Activated naive CD8-positive, alpha-beta T cell treated with anti-CD3 and anti-CD28 coated beads for 36 hours (primary cell): ENCODE measurements around the gene IQCE. TPM values are rescaled to one million over a fixed set of nuclear protein-coding genes. Genes with fewer than 3 reads are reported as not detected.

Source experiments
- DNase-seq: peaks from one replicate; pipeline ENCODE4 v3.0.0; 2021
- H3K27ac Mint-ChIP-seq: one replicate; pipeline ENCODE4 v1.8.0; 2022; ENCODE audit warnings: mild to moderate bottlenecking, moderate library complexity, mixed read lengths
- H3K27me3 Mint-ChIP-seq: one replicate; pipeline ENCODE4 v1.8.0; 2022; ENCODE audit warnings: mild to moderate bottlenecking, mixed read lengths
- H3K36me3 Mint-ChIP-seq: one replicate; pipeline ENCODE4 v1.8.0; 2021; ENCODE audit warnings: mild to moderate bottlenecking, mixed read lengths
- H3K4me1 Mint-ChIP-seq: one replicate; pipeline ENCODE4 v1.8.0; 2021; ENCODE audit warnings: mixed read lengths
- H3K4me3 Mint-ChIP-seq: one replicate; pipeline ENCODE4 v1.8.0; 2022; ENCODE audit warnings: mild to moderate bottlenecking, moderate library complexity, mixed read lengths
- H3K9me3 Mint-ChIP-seq: one replicate; pipeline ENCODE4 v1.8.0; 2022; ENCODE audit warnings: mixed read lengths
- total RNA-seq, 2 experiments: library from RNA; stranded (reverse); gene quantifications; one replicate each; pipeline ENCODE4 v1.2.3, GENCODE V29; 2021

The IQCE gene, protein sequence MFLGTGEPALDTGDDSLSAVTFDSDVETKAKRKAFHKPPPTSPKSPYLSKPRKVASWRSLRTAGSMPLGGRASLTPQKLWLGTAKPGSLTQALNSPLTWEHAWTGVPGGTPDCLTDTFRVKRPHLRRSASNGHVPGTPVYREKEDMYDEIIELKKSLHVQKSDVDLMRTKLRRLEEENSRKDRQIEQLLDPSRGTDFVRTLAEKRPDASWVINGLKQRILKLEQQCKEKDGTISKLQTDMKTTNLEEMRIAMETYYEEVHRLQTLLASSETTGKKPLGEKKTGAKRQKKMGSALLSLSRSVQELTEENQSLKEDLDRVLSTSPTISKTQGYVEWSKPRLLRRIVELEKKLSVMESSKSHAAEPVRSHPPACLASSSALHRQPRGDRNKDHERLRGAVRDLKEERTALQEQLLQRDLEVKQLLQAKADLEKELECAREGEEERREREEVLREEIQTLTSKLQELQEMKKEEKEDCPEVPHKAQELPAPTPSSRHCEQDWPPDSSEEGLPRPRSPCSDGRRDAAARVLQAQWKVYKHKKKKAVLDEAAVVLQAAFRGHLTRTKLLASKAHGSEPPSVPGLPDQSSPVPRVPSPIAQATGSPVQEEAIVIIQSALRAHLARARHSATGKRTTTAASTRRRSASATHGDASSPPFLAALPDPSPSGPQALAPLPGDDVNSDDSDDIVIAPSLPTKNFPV
- 1 to 10 TPM; 5.4 to 6.1 TPM for total RNA-seq

DNA sequence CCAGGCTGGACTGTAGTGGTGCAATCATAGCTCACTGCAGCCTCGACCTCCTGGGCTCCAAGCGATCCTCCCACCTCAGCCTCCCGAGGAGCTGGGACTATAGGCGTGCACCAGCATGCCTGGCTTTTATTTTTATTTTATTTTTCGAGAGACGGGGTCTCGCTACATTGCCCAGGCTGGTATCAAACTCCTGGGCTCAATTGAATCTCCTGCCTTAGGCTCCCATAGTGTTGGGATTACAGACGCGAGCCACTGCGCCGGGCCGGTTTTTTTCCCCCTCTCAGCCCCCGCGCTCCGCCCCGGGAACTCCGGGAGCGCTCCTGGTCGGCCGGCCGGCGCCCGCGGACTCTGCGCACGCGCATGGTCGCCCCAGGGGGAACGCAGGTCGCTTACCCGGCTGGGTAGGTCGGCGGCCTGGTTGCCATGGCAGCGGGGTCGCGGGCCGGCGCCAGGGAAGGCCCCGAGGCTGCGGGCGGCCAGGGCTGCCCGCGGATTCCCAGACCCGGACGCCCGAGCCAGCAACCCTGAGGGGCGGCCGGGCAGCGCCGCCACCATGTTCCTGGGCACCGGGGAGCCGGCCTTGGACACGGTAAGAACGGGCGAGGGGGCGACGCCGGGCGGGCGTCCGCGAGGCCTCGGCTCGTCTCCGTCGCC is at the start of gene IQCE:
Gene IQCE (plus strand): TSS at position 351 of the 654 bp plus-strand sequence. CDS start 203 bp downstream, at position 554.
- no peaks in the 10 kb centered on the region for H3K9me3 Mint-ChIP-seq
- peak within 1 kb of the TSS; percentile 38 for H3K27ac Mint-ChIP-seq
- H3K27me3 Mint-ChIP-seq = no peaks in the 10 kb centered on the region
- peak within 1 kb of the TSS; percentile 79 for H3K4me3 Mint-ChIP-seq
- peak; percentile 94 for DNase-seq
- peaks cover 12% of the 10 kb centered on the region for H3K4me1 Mint-ChIP-seq
- H3K36me3 Mint-ChIP-seq = peaks cover 4% of the 10 kb centered on the region

DNA sequence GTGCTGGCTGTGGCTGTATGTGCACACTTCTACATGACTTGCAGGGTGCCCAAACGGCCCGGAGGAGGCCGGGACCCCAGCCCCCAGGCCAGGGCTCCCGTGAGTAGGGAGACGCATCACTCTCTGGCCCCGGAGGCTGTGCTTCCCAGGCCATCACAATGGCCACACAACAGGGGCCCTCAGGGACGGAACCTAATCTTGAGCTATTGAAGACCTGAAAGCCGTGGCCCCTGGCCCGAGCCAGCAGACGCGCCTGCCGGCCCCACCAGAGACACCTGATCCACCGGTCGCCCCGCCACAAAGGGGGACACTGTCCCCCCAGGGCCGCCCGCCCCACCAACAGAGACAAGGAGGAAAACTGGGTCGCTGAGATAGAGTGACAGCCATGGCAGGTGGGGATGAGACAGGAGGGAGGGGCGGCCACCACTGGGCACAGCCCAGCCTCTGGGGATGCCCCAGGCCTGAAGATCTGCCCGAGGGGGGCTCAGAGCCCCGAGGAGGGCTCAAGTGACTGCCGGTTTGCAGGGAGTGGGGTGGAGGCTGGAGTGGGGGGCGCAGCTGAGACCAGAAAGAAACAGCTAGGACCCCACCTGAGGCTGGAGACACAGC is 49.4 kb upstream of the IQCE start:
- Mint-ChIP-seq H3K4me1 (peaks cover 47% of the 10 kb centered on the region), H3K27me3 (no peaks in the 10 kb centered on the region), H3K27ac (peak overlapping the region; percentile 85), H3K4me3 (peak overlapping the region; percentile 76), H3K36me3 (no peaks in the 10 kb centered on the region), H3K9me3 (no peaks in the 10 kb centered on the region)
- no peak for DNase-seq

DNA sequence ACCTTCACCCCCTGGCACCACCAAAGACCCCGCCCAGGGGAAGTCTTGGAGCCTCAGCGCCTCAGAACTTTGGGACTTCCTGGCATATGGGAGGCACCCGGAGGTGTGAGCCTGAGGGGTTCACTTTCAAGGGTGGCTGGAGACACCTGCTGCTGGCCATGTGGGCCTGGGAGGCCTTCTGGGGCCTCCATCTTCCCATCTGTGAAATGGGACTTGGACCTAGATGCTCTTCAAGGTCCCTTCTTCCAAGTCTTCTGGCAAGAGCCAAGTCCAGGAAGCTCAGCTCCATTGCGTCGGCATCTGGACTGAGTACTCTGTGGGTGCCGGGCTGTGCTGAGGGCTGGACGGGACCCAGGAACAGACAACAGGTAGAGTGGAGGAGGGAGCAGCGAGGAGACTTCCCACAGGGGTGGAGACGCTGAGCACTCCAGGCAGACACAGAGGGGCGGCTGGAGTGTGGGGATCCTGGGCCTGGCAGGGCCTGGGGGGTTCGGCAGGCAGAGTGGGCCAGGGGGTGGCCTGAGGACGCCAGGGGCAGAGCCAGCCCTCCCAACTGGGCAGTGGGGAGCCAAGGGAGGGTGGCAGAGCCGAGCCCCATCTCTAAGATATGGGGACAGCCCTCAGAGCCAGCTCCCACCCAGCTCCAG is 48.5 kb upstream of the IQCE start:
- Mint-ChIP-seq H3K36me3 (no peaks in the 10 kb centered on the region), H3K4me3 (peak overlapping the region; percentile 69), H3K4me1 (peaks cover 47% of the 10 kb centered on the region), H3K9me3 (no peaks in the 10 kb centered on the region), H3K27ac (peak overlapping the region; percentile 88), H3K27me3 (no peaks in the 10 kb centered on the region)
- DNase-seq = no peak

DNA sequence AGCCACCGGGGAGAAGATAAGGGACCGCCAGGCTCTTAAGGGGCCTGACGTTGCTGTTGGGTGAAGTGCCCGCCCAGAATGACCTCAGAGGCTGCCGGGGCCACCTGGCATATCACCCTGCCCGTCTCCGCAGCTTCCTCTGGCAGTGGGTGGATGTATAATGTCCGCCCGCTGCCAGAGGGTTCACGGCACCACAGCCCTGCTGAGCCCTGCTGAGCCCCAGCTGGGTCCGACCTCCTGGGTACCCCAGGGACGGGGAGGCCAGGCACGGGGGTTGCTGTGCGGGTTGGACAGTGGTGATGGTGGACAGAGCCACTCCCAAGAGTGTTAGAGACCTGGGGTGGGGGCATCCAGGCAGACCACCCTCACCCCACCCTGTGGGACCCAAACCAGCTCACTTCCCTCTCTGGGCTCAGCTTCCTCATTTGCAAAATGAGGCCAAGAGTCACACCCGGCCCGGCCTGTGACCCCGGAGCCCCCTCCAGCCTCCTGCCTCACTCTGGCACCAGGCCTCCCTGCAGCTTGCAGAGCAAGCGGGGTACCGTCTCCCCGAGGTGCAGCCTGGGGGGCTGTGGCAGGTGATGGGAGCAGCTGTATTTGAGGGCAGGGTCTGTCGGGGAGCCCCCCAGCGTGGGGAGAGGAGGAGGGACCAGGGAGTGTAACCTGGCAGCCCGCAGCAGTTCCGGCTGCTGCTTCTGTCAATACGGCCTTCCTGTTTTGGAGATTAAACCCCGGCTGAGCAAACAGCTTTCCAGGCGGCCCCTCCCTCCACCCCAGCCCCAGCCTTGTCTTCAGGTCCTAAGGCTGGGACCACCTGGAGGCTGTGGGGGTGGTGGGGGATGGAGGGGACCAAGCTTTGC is 47.6 kb upstream of the IQCE start:
- peak overlapping the region; percentile 88 for H3K27ac Mint-ChIP-seq
- peak; percentile 68 for DNase-seq
- no peaks in the 10 kb centered on the region for H3K9me3 Mint-ChIP-seq
- H3K4me3 Mint-ChIP-seq = peak overlapping the region; percentile 69
- H3K27me3 Mint-ChIP-seq = no peaks in the 10 kb centered on the region
- no peaks in the 10 kb centered on the region for H3K36me3 Mint-ChIP-seq
- H3K4me1 Mint-ChIP-seq = peaks cover 47% of the 10 kb centered on the region

DNA sequence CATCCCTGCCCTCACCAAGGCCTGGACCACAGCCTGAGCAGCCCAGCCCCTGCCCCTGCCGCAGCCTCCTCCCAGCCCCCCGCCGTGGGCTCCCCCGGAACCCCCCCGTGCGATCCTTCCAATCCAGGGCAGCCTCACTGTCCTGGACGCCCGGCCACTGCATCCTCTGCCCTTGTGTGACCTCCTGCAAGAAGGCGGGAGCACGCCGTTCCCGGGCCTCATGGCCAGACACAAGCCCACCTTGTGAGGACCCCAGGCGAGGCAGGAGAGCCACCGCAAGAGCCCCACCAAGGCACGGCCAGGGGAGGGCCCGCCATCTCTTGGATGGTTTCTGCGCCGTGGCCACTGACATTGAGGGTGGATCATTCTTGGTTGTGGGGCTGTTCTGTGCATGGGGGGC is 47.0 kb upstream of the IQCE start:
- Mint-ChIP-seq H3K27ac (peak overlapping the region; percentile 88), H3K4me3 (peak overlapping the region; percentile 56), H3K27me3 (no peaks in the 10 kb centered on the region), H3K36me3 (no peaks in the 10 kb centered on the region), H3K9me3 (no peaks in the 10 kb centered on the region), H3K4me1 (peaks cover 47% of the 10 kb centered on the region)
- no peak for DNase-seq

DNA sequence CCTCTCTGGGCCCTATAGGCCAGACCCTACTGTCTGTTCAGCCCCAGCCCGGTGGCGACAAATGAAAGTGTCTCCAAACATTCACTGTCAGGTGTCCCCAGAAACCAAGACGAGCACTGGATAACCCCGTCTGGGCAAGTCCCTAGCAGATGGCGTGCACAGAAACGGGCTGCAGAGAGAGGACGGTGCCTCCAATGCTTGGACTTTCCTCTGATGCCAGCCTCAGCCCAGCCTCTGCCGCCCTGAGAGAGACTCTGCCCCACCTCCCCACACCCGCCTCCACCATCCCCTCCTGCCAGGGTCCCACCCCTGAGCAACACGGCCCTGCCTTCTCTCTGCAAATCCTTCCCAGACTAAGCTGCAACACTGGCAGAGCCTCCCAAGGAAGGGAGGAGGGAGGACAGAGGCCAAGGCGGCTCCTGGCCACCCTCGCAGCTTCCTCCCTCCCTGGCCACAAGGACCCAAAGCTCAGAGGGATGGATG is 46.6 kb upstream of the IQCE start:
- H3K27ac Mint-ChIP-seq = peak overlapping the region; percentile 88
- no peaks in the 10 kb centered on the region for H3K27me3 Mint-ChIP-seq
- peak overlapping the region; percentile 56 for H3K4me3 Mint-ChIP-seq
- no peaks in the 10 kb centered on the region for H3K36me3 Mint-ChIP-seq
- no peaks in the 10 kb centered on the region for H3K9me3 Mint-ChIP-seq
- peak; percentile 47 for DNase-seq
- peaks cover 49% of the 10 kb centered on the region for H3K4me1 Mint-ChIP-seq

DNA sequence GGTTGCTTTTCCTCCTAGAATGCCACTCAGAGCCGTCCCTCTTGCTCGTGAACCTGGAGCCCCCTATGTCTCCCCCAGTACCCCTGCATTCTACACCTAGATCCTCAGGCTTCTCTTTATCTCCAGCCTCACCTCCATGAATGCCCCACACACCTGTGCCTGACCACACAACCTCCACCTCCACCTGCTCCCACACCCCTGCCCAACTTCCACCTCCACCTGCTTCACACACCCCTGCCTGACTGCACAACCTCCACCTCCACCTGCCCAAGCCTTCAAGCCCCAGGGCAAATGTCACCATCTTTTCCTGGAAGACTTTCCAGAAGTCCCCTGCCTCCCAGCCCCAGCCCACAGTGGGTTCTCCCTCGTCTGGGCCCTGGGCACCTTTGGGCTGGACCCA is 46.1 kb upstream of the IQCE start:
- peaks cover 54% of the 10 kb centered on the region for H3K4me1 Mint-ChIP-seq
- H3K27ac Mint-ChIP-seq = peak overlapping the region; percentile 88
- no peaks in the 10 kb centered on the region for H3K9me3 Mint-ChIP-seq
- H3K27me3 Mint-ChIP-seq = no peaks in the 10 kb centered on the region
- H3K4me3 Mint-ChIP-seq = no peak overlapping the region
- DNase-seq = no peak
- no peaks in the 10 kb centered on the region for H3K36me3 Mint-ChIP-seq

DNA sequence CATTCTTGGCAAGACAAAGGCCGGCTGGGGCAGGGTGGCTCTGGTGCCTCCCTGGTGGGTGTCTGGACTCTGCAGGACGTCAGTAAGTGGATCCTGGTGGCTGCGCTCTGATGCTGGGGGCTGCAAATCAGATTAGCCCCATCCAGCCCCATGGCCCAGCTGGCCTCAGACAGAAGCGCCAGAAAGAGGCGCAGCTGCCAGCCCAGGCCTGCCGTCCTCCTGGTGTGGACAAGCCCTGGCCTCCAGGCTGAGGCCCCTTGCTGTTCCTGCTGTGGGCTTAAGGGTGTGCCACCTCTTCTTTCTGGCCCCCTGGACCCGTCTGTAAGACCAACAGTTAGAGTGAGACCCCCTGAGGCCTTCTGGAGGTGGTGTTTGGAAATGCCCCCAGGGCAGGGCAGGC is 45.1 kb upstream of the IQCE start:
- Mint-ChIP-seq H3K27ac (no peak overlapping the region), H3K36me3 (no peaks in the 10 kb centered on the region), H3K4me3 (no peak overlapping the region)

DNA sequence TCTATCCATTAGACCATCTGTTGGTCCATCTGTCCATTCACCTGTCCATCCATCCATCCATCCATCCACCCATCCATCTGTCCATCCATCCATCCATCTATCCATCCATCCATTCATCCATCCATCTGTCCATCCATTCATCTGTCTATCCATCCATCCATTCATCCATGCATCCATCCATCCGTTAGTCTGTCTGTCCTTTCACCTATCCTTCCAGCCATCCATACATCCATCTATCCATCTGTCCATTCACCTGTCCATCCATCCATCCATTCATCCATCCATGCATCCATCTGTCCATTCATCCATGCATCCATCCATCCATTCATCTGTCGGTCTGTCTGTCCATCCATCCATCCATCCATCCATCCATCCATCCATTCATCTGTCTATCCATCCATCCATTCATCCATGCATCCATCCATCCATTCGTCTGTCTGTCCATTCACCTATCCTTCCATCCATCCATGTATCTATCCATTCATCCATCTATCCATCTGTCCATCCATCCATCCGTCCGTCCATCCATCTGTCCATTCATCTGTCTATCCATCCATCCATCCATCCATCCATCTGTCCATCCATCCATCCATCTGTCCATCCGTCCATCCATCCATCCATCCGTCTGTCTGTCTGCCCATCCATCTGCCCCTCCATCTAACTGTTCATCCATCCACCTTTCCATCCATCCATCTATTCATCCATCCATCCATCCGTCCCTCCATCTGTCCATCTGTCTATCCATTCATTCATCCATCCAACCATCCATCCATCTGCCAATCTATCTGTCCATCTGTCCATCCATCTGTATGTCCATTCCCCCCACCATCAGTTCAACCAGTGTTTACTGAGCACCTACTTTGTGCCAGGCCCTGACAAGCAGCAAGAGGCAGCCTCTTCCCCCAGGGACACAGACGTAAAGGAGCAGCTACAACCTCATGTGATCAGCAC is 44.0 kb upstream of the IQCE start:
- DNase-seq = no peak
- H3K9me3 Mint-ChIP-seq = no peaks in the 10 kb centered on the region
- no peaks in the 10 kb centered on the region for H3K36me3 Mint-ChIP-seq
- H3K27me3 Mint-ChIP-seq = no peaks in the 10 kb centered on the region
- no peak overlapping the region for H3K4me3 Mint-ChIP-seq
- H3K4me1 Mint-ChIP-seq = peaks cover 42% of the 10 kb centered on the region
- no peak overlapping the region for H3K27ac Mint-ChIP-seq

More for the DNA sequence above, 45.1 kb upstream of the IQCE start:
- Mint-ChIP-seq H3K27me3 (no peaks in the 10 kb centered on the region), H3K9me3 (no peaks in the 10 kb centered on the region), H3K4me1 (peaks cover 52% of the 10 kb centered on the region)
- no peak for DNase-seq

DNA sequence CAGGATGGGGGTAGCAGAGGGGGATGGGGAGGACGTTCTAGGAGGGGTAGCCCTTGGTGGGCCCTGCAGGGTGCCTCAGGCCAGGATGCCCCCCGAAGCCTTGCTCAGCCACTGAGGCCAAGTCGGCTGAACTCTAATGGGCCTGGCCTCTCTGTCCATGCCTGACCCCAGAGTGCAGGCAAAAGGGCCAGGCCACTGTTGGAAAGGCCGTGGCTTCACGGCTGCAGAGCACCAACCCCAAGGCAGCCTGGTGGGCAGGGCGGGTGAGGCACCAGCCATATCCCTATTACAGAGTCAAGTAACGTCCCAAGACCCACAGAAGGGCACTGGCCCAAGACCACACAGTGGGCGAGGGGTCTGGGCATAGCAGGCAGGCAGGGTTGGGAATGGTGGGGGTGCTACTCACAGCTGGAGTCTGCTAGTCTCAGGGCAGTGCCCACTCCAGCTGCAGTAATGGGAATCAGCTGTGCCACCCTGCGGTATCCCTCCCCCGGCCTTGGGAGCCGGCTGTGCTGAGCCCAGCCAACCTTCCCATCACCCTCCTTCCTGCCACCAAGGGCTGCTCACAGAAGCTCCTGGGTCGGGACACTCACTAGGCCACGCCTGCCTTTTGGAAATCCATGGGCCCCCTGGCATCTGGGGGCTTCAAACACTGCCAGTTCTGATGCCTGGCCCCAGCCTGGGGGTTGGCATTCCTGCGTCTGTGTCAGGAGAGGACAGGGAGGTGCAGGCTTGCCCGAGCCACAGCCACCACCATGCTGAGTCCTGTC is 43.2 kb upstream of the IQCE start:
- Mint-ChIP-seq H3K36me3 (no peaks in the 10 kb centered on the region), H3K27me3 (no peaks in the 10 kb centered on the region), H3K4me1 (peaks cover 41% of the 10 kb centered on the region), H3K27ac (no peak overlapping the region), H3K9me3 (no peaks in the 10 kb centered on the region), H3K4me3 (no peak overlapping the region)
- no peak for DNase-seq

DNA sequence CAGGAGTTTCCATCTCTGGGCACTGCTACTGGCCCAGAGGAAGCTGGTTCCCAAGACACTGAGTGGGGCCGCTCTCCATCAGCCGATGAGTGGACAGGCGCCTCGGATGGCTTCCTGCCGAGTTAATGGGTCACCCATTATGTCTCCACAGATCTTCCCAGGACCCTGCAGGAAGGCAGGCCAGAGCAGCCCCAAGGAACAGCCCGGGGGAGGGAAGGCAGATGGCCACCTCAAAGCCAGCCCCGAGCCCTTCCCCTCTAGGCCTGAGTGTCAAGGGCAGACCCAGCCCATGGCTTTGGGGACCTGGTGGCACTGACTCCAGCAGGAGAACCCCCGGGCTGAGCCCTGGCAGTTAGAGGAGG is 42.6 kb upstream of the IQCE start:
- no peaks in the 10 kb centered on the region for H3K27me3 Mint-ChIP-seq
- peaks cover 37% of the 10 kb centered on the region for H3K4me1 Mint-ChIP-seq

DNA sequence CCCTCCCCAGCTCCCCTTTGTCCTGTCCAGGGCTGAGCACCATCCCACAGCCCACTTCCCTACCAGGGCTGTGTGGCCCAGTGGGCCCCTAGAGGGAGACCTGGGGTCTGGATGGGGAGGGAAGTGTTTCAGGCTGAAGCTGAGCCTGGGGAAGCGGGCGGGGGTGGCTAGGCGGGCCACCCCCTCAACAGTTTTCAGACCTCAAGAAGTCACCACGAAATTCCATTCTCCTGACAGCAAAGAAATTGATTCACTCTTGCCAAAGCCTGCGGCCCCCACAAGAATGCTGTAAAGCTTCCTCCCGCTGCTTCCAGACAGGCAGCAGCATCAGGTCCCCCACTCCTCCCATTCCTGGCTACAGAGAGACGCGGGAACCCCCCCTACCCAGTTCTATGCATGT is 41.8 kb upstream of the IQCE start:
- Mint-ChIP-seq H3K4me3 (no peak overlapping the region), H3K27me3 (no peaks in the 10 kb centered on the region), H3K9me3 (no peaks in the 10 kb centered on the region), H3K36me3 (peaks cover 2% of the 10 kb centered on the region), H3K27ac (no peak overlapping the region), H3K4me1 (peaks cover 38% of the 10 kb centered on the region)
- DNase-seq = no peak

More for the DNA sequence above, 42.6 kb upstream of the IQCE start:
- H3K4me3 Mint-ChIP-seq = no peak overlapping the region
- no peak for DNase-seq
- no peaks in the 10 kb centered on the region for H3K9me3 Mint-ChIP-seq
- no peaks in the 10 kb centered on the region for H3K36me3 Mint-ChIP-seq
- no peak overlapping the region for H3K27ac Mint-ChIP-seq
